ENCODE results near the gene EIF4EBP3. TPM values are rescaled to one million over a fixed set of nuclear protein-coding genes. Genes with fewer than 3 reads are reported as not detected.
A peak's percentile ranks its signal among the peaks of the same experiment; 100 is the strongest.
"Not testable (repeated sequence)": the region's sequence is repeated elsewhere in the genome, so short reads cannot be mapped to it uniquely, and the experiment has no call there.

EIF4EBP3 gene
- total and polyA plus RNA-seq, 4 donors: 5.4 to 37.5 (median 21.0) TPM

DNA sequence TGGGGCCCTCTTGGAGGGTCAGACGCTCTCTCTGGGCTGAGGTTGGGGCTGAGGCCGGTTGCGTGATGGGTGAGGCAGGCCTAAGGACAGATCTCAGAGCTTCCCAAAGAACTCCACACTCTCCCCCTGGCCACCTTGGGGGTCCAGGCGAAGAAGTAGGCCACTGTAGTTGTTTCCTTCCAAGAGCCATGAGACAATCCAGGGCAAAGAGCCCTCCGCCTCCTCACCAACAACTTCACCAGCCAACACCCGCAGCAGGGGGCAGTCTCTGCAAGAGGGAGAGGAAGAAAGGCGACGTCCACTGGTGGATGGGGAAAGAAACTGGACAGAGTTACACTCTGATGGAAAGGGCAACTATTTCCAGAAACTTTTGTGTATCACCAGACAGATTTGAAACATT, 27.8 kb downstream of the EIF4EBP3 start:
- peak; percentile 57 for ATAC-seq (ENCODE audit: low FRiP score)
- DNase-seq: peak in 1 of 2 donors; percentile 85

DNA sequence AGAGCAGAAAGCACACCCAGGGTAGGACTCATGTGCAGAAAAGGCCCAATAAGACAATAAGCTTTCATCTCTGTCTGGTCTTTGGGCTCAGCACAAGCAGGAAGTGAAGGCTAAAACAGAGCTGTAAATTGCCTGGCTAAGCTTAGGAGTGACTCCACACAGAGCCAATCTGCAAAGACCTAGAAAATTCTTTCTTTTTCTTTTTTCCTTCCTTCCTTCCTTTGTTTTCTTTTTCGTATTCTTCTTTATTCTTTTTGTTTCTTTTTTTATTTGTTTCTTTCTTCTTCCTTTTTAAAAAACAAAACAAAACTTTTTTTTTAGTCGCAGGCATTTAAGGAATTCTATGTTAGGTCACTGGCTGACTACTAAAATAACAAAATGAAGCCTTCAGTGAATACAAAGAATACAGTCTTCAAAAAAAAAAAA, 29.3 kb downstream of the EIF4EBP3 start:
- no peaks in the 10 kb centered on the region for H3K36me3 ChIP-seq (ENCODE audit: control insufficient read depth in 1 of 2, insufficient read depth in 2 of 2, low read length in 1 of 2)
- DNase-seq: no peak
- H3K4me1 ChIP-seq (ENCODE audit: control insufficient read depth in 1 of 2, insufficient read depth in 2 of 2, low read length in 2 of 2): no peaks in the 10 kb centered on the region
- WGBS, 2 donors: 52 to 55% methylated on average over 2 of the region's 2 CpGs
- H3K27ac ChIP-seq (ENCODE audit: low read depth in 1 of 2, low read length in 2 of 2): no peak overlapping the region
- H3K4me3 ChIP-seq (ENCODE audit: low read length in 2 of 2): no peak overlapping the region
- no peaks in the 10 kb centered on the region for H3K27me3 ChIP-seq (ENCODE audit: control insufficient read depth in 1 of 2, insufficient read depth in 2 of 2, low read length in 1 of 2)
- no peak for ATAC-seq (ENCODE audit: low FRiP score)
- no peaks in the 10 kb centered on the region for H3K9me3 ChIP-seq (ENCODE audit: control insufficient read depth, low read length)
- intact Hi-C loops (cut with DNase I): no loop called here

More for the DNA sequence above, 27.8 kb downstream of the EIF4EBP3 start:
- intact Hi-C loops (cut with DNase I): no loop called here
- no peak overlapping the region for H3K4me3 ChIP-seq (ENCODE audit: low read length in 2 of 2)
- no peak overlapping the region for H3K27ac ChIP-seq (ENCODE audit: low read depth in 1 of 2, low read length in 2 of 2)
- 83% methylated on average over 8 of the region's 8 CpGs for WGBS, 2 donors
- H3K27me3 ChIP-seq (ENCODE audit: control insufficient read depth in 1 of 2, insufficient read depth in 2 of 2, low read length in 1 of 2): no peaks in the 10 kb centered on the region
- no peaks in the 10 kb centered on the region for H3K36me3 ChIP-seq (ENCODE audit: control insufficient read depth in 1 of 2, insufficient read depth in 2 of 2, low read length in 1 of 2)
- no peaks in the 10 kb centered on the region for H3K9me3 ChIP-seq (ENCODE audit: control insufficient read depth, low read length)
- no peaks in the 10 kb centered on the region for H3K4me1 ChIP-seq (ENCODE audit: control insufficient read depth in 1 of 2, insufficient read depth in 2 of 2, low read length in 2 of 2)

DNA sequence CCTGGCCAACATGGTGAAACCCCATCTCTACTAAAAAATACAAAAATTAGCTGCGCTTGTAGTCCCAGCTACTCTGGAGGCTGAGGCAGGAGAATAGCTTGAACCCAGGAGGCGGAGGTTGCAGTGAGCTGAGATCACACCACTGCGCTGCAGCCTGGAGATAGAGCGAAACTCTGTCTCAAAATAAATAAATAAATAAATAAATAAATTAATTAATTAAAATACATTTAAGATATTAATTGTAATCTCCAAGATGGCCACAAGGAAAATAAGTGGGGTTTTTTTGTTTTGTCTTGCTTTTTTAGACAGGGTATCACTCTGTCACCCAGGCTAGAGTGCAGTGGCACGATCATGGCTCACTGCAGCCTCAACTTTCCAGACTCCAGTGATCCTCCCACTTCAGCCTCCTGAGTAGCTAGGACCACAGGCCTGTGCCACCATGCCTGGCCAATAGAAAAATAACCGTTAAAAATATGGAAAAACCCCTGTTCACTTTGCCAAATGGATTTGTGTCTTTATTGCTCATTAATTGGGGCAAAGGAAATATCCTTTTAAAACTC, 31.8 kb downstream of the EIF4EBP3 start:
- H3K4me3 ChIP-seq (ENCODE audit: low read length in 2 of 2); intact Hi-C loops (cut with DNase I); ATAC-seq (ENCODE audit: low FRiP score); H3K27ac ChIP-seq (ENCODE audit: low read depth in 1 of 2, low read length in 2 of 2); H3K27me3 ChIP-seq (ENCODE audit: control insufficient read depth in 1 of 2, insufficient read depth in 2 of 2, low read length in 1 of 2); H3K9me3 ChIP-seq (ENCODE audit: control insufficient read depth, low read length); H3K4me1 ChIP-seq (ENCODE audit: control insufficient read depth in 1 of 2, insufficient read depth in 2 of 2, low read length in 2 of 2); H3K36me3 ChIP-seq (ENCODE audit: control insufficient read depth in 1 of 2, insufficient read depth in 2 of 2, low read length in 1 of 2); DNase-seq: not testable (repeated sequence)
- WGBS, 2 donors: 90 to 91% methylated on average over 6 of the region's 6 CpGs

DNA sequence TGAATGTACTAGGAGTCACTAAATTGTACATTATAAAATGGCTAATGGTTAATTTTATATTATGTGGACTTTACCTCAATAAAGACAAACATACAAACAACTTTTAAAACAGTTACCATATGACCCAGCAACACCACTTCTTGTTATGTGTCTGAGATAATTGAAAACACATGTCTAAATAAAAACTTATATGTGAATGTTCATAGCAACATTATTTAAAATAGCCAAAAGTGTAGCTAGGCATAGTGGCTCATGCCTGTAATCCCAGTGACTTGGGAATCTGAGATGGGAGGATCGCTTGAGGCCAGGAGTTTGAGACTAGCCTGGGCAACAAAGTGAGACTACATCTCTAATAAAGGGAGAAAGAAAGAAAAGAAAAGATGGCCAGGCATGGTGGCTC, 40.0 kb downstream of the EIF4EBP3 start:
- Histone ChIP-seq H3K4me3 (ENCODE audit: low read length in 2 of 2) (no peak overlapping the region), H3K4me1 (ENCODE audit: control insufficient read depth in 1 of 2, insufficient read depth in 2 of 2, low read length in 2 of 2) (no peaks in the 10 kb centered on the region), H3K36me3 (ENCODE audit: control insufficient read depth in 1 of 2, insufficient read depth in 2 of 2, low read length in 1 of 2) (no peaks in the 10 kb centered on the region), H3K27ac (ENCODE audit: low read depth in 1 of 2, low read length in 2 of 2) (no peak overlapping the region), H3K27me3 (ENCODE audit: control insufficient read depth in 1 of 2, insufficient read depth in 2 of 2, low read length in 1 of 2) (no peaks in the 10 kb centered on the region), H3K9me3 (ENCODE audit: control insufficient read depth, low read length) (no peaks in the 10 kb centered on the region)
- DNase-seq (no peak), ATAC-seq (ENCODE audit: low FRiP score) (no peak)
- intact Hi-C loops (cut with DNase I): no loop called here
- 93 to 95% methylated on average over 1 of the region's 1 CpG for WGBS, 2 donors

DNA sequence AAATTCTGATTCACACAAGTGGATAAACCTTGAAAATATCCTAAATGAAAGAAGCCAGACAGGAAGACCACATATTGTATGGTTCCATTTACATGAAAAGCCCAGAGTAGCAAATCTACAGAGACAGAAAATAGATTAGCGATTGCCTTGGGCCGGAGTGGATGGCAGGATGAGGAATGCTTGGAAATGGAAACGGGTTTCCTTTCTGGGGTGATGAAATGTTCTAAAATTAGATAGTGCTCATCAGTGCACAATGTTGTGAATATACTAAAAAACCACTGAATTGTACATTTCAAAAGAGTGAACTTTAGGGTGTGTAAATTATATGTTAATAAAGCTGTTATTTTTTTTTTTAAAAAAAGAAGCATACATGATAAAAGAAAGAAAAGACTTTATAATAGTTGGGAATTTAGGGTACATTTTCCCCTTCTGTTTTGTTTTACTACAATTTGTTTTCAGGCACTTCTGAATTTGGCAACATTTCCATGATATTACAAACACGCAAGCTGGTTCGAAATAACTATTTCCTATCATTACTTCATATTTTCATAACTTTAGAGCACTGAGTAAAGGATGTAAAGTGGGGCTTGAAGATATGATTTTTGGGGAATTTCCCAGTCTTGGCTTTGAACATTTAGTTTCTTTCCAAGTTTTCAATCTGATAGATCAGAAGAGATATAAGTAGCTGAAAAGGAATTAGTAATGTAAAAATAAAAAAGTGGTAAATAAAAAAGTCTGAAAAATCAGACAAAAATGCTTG, 41.0 kb downstream of the EIF4EBP3 start:
- intact Hi-C loops (cut with DNase I): no loop called here
- WGBS, 2 donors: 17 to 21% methylated on average over 5 of the region's 5 CpGs
- Histone ChIP-seq H3K9me3 (ENCODE audit: control insufficient read depth, low read length) (no peaks in the 10 kb centered on the region), H3K36me3 (ENCODE audit: control insufficient read depth in 1 of 2, insufficient read depth in 2 of 2, low read length in 1 of 2) (no peaks in the 10 kb centered on the region), H3K4me1 (ENCODE audit: control insufficient read depth in 1 of 2, insufficient read depth in 2 of 2, low read length in 2 of 2) (no peaks in the 10 kb centered on the region), H3K4me3 (ENCODE audit: low read length in 2 of 2) (no peak overlapping the region), H3K27me3 (ENCODE audit: control insufficient read depth in 1 of 2, insufficient read depth in 2 of 2, low read length in 1 of 2) (no peaks in the 10 kb centered on the region), H3K27ac (ENCODE audit: low read depth in 1 of 2, low read length in 2 of 2) (no peak overlapping the region)
- no peak for DNase-seq
- peak; percentile 73 for ATAC-seq (ENCODE audit: low FRiP score)

DNA sequence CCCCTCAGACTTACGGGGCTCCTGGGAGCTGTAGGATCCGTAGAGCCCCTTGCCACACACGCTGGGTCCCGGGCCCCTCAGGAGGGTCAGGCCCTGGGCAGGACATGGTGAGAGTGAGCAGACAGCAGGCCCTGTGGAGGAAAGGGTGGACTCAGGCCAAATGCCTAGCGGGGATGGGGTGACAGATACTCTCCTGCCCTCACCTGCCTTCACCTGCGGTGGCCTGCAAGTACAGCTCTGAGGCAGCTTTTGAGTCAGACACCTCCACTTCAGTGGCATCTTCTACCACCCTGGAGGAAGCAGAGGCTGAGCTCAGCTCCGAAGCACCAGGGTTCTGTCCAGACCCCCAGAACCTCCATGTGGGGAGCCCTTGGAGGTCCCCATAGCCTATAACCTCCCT, 43.4 kb downstream of the EIF4EBP3 start:
- H3K4me1 ChIP-seq (ENCODE audit: control insufficient read depth in 1 of 2, insufficient read depth in 2 of 2, low read length in 2 of 2): no peaks in the 10 kb centered on the region
- DNase-seq (no peak), ATAC-seq (ENCODE audit: low FRiP score) (no peak)
- intact Hi-C loops (cut with DNase I): no loop called here
- WGBS, 2 donors: 87 to 89% methylated on average over 7 of the region's 7 CpGs
- no peaks in the 10 kb centered on the region for H3K9me3 ChIP-seq (ENCODE audit: control insufficient read depth, low read length)
- no peak overlapping the region for H3K4me3 ChIP-seq (ENCODE audit: low read length in 2 of 2)
- no peaks in the 10 kb centered on the region for H3K36me3 ChIP-seq (ENCODE audit: control insufficient read depth in 1 of 2, insufficient read depth in 2 of 2, low read length in 1 of 2)
- H3K27me3 ChIP-seq (ENCODE audit: control insufficient read depth in 1 of 2, insufficient read depth in 2 of 2, low read length in 1 of 2): no peaks in the 10 kb centered on the region
- H3K27ac ChIP-seq (ENCODE audit: low read depth in 1 of 2, low read length in 2 of 2): no peak overlapping the region

DNA sequence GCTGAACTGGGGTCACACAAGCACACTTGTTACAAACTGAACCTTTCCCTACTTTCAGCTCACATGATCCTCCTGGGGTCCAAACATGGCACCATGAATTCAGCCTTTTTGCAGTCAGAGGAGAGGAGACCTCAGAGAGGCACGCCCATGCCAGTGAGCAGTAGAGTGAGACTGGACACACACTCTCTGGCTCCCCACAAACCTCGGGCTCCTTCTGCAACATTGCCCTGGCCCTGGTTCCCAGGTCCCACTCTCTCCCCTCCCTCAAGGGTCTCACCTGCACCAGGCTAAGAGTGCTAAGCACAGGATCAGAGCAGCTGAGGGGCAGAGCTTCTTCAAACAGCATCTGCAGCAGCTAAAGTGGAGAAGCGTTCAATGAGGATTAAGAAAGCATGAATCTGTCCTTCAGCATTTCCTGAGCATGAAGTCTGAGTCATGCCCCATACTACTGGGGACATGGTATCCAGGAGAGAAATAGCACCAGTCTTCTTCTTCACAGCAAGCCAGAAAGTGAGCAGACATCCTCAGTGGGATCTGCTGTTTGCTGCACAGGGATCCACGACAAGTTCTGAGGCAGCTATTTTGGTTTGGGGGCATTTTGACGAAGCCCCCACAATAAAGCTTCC, 44.4 kb downstream of the EIF4EBP3 start:
- no peak for ATAC-seq (ENCODE audit: low FRiP score)
- H3K4me3 ChIP-seq (ENCODE audit: low read length in 2 of 2): no peak overlapping the region
- intact Hi-C loops (cut with DNase I): no loop called here

DNA sequence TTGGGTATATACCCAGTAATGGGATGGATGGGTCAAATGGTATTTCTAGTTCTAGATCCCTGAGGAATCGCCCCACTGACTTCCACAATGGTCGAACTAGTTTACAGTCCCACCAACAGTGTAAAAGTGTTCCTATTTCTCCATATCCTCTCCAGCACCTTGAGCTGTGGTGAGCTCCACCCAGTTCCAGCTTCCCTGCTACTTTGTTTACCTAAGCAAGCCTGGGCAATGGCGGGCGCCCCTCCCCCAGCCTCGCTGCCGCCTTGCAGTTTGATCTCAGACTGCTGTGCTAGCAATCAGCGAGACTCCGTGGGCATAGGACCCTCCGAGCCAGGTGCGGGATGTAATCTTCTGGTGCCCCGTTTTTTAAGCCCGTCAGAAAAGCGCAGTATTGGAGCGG, 45.6 kb downstream of the EIF4EBP3 start:
- H3K36me3 ChIP-seq (ENCODE audit: control insufficient read depth in 1 of 2, insufficient read depth in 2 of 2, low read length in 1 of 2); H3K27ac ChIP-seq (ENCODE audit: low read depth in 1 of 2, low read length in 2 of 2); ATAC-seq (ENCODE audit: low FRiP score); H3K27me3 ChIP-seq (ENCODE audit: control insufficient read depth in 1 of 2, insufficient read depth in 2 of 2, low read length in 1 of 2); H3K9me3 ChIP-seq (ENCODE audit: control insufficient read depth, low read length); DNase-seq; intact Hi-C loops (cut with DNase I); H3K4me1 ChIP-seq (ENCODE audit: control insufficient read depth in 1 of 2, insufficient read depth in 2 of 2, low read length in 2 of 2); H3K4me3 ChIP-seq (ENCODE audit: low read length in 2 of 2): not testable (repeated sequence)
- 45 to 52% methylated on average over 10 to 13 of the region's 14 CpGs for WGBS, 2 donors

More for the DNA sequence above, 44.4 kb downstream of the EIF4EBP3 start:
- DNase-seq: no peak
- Histone ChIP-seq H3K4me1 (ENCODE audit: control insufficient read depth in 1 of 2, insufficient read depth in 2 of 2, low read length in 2 of 2) (no peaks in the 10 kb centered on the region), H3K9me3 (ENCODE audit: control insufficient read depth, low read length) (no peaks in the 10 kb centered on the region), H3K36me3 (ENCODE audit: control insufficient read depth in 1 of 2, insufficient read depth in 2 of 2, low read length in 1 of 2) (no peaks in the 10 kb centered on the region), H3K27me3 (ENCODE audit: control insufficient read depth in 1 of 2, insufficient read depth in 2 of 2, low read length in 1 of 2) (no peaks in the 10 kb centered on the region), H3K27ac (ENCODE audit: low read depth in 1 of 2, low read length in 2 of 2) (no peak overlapping the region)
- WGBS, 2 donors: 80% methylated on average over 5 of the region's 5 CpGs

DNA sequence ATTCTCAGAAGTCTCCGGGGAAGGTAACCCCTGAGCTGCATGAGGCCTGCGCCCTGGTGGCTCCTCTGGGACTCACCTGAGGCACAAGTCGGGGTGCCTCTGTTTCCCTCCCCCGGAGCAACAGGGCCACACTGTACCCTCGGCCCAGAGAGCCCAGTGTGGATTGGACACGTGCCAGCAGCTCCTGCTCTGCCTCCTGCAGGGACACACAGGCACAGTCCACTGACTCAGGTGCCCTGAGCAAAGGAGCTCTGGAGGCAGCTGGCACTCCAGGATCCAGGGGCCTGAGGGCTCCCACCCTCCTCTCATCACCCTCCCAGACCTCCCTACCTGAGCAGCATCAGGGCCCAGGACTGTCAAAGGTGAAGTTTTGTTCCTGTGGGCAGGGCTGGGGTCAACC, 46.7 kb downstream of the EIF4EBP3 start:
- H3K36me3 ChIP-seq (ENCODE audit: control insufficient read depth in 1 of 2, insufficient read depth in 2 of 2, low read length in 1 of 2): no peaks in the 10 kb centered on the region
- no peaks in the 10 kb centered on the region for H3K27me3 ChIP-seq (ENCODE audit: control insufficient read depth in 1 of 2, insufficient read depth in 2 of 2, low read length in 1 of 2)
- no peaks in the 10 kb centered on the region for H3K9me3 ChIP-seq (ENCODE audit: control insufficient read depth, low read length)
- ATAC-seq (ENCODE audit: low FRiP score) (no peak), DNase-seq (peak; percentile 56 to 77)
- no peaks in the 10 kb centered on the region for H3K4me1 ChIP-seq (ENCODE audit: control insufficient read depth in 1 of 2, insufficient read depth in 2 of 2, low read length in 2 of 2)
- intact Hi-C loops (cut with DNase I): no loop called here
- 75 to 76% methylated on average over 6 of the region's 6 CpGs for whole genome bisulfite sequencing, 2 donors
- no peak overlapping the region for H3K27ac ChIP-seq (ENCODE audit: low read depth in 1 of 2, low read length in 2 of 2)
- no peak overlapping the region for H3K4me3 ChIP-seq (ENCODE audit: low read length in 2 of 2)

Measured in aorta (tissue), 5 donors.